CD14-positive monocyte (primary cell): Measurements from ENCODE around the gene EDA. TPM values are rescaled to one million over a fixed set of nuclear protein-coding genes. Genes with fewer than 3 reads are reported as not detected.

Source experiments
- DNase-seq, 3 donors: peaks; one replicate each; pipeline ENCODE4 v3.0.0-alpha.2; 2011 to 2022
- H2AFZ ChIP-seq: 2 replicates; pipeline ENCODE4 v1.6.0; 2012; ENCODE audit warnings: mild to moderate bottlenecking, low read depth, low read length, inconsistent platforms; ENCODE audit not compliant: insufficient read depth, poor library complexity, severe bottlenecking
- H3K27ac ChIP-seq, 2 donors: 1 replicate in 1 of 2; 2 replicates in 1 of 2; pipeline ENCODE4 v1.5.1; 2012 to 2013; ENCODE audit warnings: low read length in 2 of 2, control low read depth in 1 of 2, inconsistent platforms in 1 of 2, low read depth in 1 of 2, mild to moderate bottlenecking in 1 of 2
- H3K27me3 ChIP-seq, 2 donors: one replicate each; pipeline versions ENCODE4 v1.6.0 to v1.6.1; 2011 to 2013; ENCODE audit warnings: low read length in 2 of 2; ENCODE audit not compliant: control insufficient read depth in 2 of 2, insufficient read depth in 2 of 2
- H3K36me3 ChIP-seq, 2 donors: replicated peaks in 1 of 2; 1 replicate in 1 of 2; 2 replicates in 1 of 2; pipeline versions ENCODE4 v1.5.1 to v1.6.1; 2012 to 2013; ENCODE audit warnings: low read length in 2 of 2, control low read depth in 1 of 2, inconsistent platforms in 1 of 2, mild to moderate bottlenecking in 1 of 2; ENCODE audit not compliant: insufficient read depth in 2 of 2, control insufficient read depth in 1 of 2
- H3K4me1 ChIP-seq, 2 donors: 1 replicate in 1 of 2; 2 replicates in 1 of 2; pipeline versions ENCODE4 v1.5.1 to v1.6.1; 2012 to 2013; ENCODE audit warnings: low read length in 2 of 2, control low read depth in 1 of 2, inconsistent platforms in 1 of 2, mild to moderate bottlenecking in 1 of 2, moderate library complexity in 1 of 2; ENCODE audit not compliant: insufficient read depth in 2 of 2, control insufficient read depth in 1 of 2
- H3K4me2 ChIP-seq: replicated peaks from 2 replicates; pipeline ENCODE3; 2012; ENCODE audit warnings: low read length, moderate library complexity, mild to moderate bottlenecking; ENCODE audit not compliant: poor library complexity, severe bottlenecking; ENCODE audit errors: extremely low read depth
- H3K4me3 ChIP-seq, 3 experiments: fragments of 200-600 bp in 1 of 3; sonication (generic) in 1 of 3; replicated peaks in 1 of 3; 1 replicate in 2 of 3; 2 replicates in 1 of 3; pipeline ENCODE4 v1.5.1; 2011 to 2013; ENCODE audit warnings: low read length in 3 of 3, mild to moderate bottlenecking in 3 of 3, control low read depth in 2 of 3, low read depth in 2 of 3, inconsistent platforms in 1 of 3, moderate library complexity in 1 of 3
- H3K79me2 ChIP-seq: 2 replicates; pipeline ENCODE4 v1.6.0; 2012; ENCODE audit warnings: mild to moderate bottlenecking, control low read depth, inconsistent platforms, low read length, moderate library complexity; ENCODE audit not compliant: insufficient read depth
- H3K9ac ChIP-seq: 2 replicates; pipeline ENCODE4 v1.6.0; 2017; ENCODE audit warnings: low read length, mild to moderate bottlenecking; ENCODE audit not compliant: insufficient read depth, poor library complexity, severe bottlenecking
- H3K9me3 ChIP-seq, 2 donors: replicated peaks in 1 of 2; 1 replicate in 1 of 2; 2 replicates in 1 of 2; pipeline versions ENCODE4 v1.5.1 to v1.6.1; 2012 to 2013; ENCODE audit warnings: low read length in 2 of 2, control low read depth in 1 of 2; ENCODE audit not compliant: control insufficient read depth in 1 of 2, insufficient read depth in 1 of 2
- H4K20me1 ChIP-seq: 2 replicates; pipeline ENCODE4 v1.6.0; 2012; ENCODE audit warnings: mild to moderate bottlenecking, low read length, control low read depth, moderate library complexity; ENCODE audit not compliant: insufficient read depth
- H3K27ac Mint-ChIP-seq, 7 donors: one replicate each; pipeline ENCODE4 v1.8.0; 2020; ENCODE audit warnings: mild to moderate bottlenecking in 7 of 7, mixed read lengths in 7 of 7, moderate library complexity in 6 of 7, inconsistent platforms in 2 of 7
- H3K27me3 Mint-ChIP-seq, 3 donors: one replicate each; pipeline ENCODE4 v1.8.0; 2021 to 2022; ENCODE audit warnings: low read depth in 3 of 3, mild to moderate bottlenecking in 3 of 3, mixed read lengths in 3 of 3, moderate library complexity in 3 of 3, inconsistent platforms in 1 of 3
- H3K36me3 Mint-ChIP-seq, 2 donors: one replicate each; pipeline ENCODE4 v1.8.0; 2020; ENCODE audit warnings: mixed read lengths in 2 of 2, inconsistent platforms in 1 of 2, mild to moderate bottlenecking in 1 of 2
- H3K4me1 Mint-ChIP-seq: one replicate; pipeline ENCODE4 v1.8.0; 2020; ENCODE audit warnings: mild to moderate bottlenecking, mixed read lengths
- H3K4me3 Mint-ChIP-seq, 2 donors: one replicate each; pipeline ENCODE4 v1.8.0; 2020; ENCODE audit warnings: mild to moderate bottlenecking in 2 of 2, mixed read lengths in 2 of 2, moderate library complexity in 1 of 2
- H3K9me3 Mint-ChIP-seq, 7 donors: one replicate each; pipeline ENCODE4 v1.8.0; 2020 to 2022; ENCODE audit warnings: mixed read lengths in 7 of 7, mild to moderate bottlenecking in 6 of 7, moderate library complexity in 6 of 7, inconsistent platforms in 2 of 7
- WGBS: methylation state at CpG from one replicate; pipeline ENCODE4 v1.1.5; 2013; ENCODE audit warnings: missing lambda C conversion rate; ENCODE audit not compliant: insufficient coverage; 5-methylcytosine and 5-hydroxymethylcytosine counted together
- intact Hi-C, 2 donors: fragments of 100-400 bp; cut with micrococcal nuclease; formaldehyde crosslinking; loops; one replicate each; pipeline versions ENCODE4 v1.15.0 to v1.15.1; 2023
- polyA plus RNA-seq, 3 donors: library from polyadenylated mRNA; depleted of rRNA in 1 of 3; unstranded in 2 of 3; stranded (reverse) in 1 of 3; fragments of 300-500 nt in 2 of 3; fragments of >200 nt in 1 of 3; fragmentation: Illumina TruSeq in 2 of 3; gene quantifications; 1 replicate in 2 of 3; 2 replicates in 1 of 3; pipeline ENCODE4 v1.2.3, GENCODE V29; 2012 to 2021
- TF ChIP-seq, protein P1 (sequence below): fragments of 200-600 bp; IDR thresholded peaks from one replicate; pipeline ENCODE4 v1.8.0; 2022; ENCODE audit warnings: antibody characterized with exemption, mild to moderate bottlenecking

The EDA gene
- polyA plus RNA-seq, 3 donors: 0.11 to 0.31 TPM; not detected in 1

- no peak overlapping the region for H3K27ac ChIP-seq
- no peak overlapping the region for H3K4me2 ChIP-seq
- no peaks in the 10 kb centered on the region for H3K36me3 ChIP-seq
- Mint-ChIP-seq H3K4me1 (no peaks in the 10 kb centered on the region), H3K27ac (no peak overlapping the region), H3K36me3 (no peaks in the 10 kb centered on the region), H3K27me3 (peaks cover 0 to 2% (median 0%) of the 10 kb centered on the region in 3 donors), H3K9me3 (peaks cover 0 to 4% (median 0%) of the 10 kb centered on the region in 7 donors), H3K4me3 (no peak overlapping the region)
- no peaks in the 10 kb centered on the region for H4K20me1 ChIP-seq
- no peaks in the 10 kb centered on the region for H3K27me3 ChIP-seq
- TF ChIP-seq, protein P1, sequence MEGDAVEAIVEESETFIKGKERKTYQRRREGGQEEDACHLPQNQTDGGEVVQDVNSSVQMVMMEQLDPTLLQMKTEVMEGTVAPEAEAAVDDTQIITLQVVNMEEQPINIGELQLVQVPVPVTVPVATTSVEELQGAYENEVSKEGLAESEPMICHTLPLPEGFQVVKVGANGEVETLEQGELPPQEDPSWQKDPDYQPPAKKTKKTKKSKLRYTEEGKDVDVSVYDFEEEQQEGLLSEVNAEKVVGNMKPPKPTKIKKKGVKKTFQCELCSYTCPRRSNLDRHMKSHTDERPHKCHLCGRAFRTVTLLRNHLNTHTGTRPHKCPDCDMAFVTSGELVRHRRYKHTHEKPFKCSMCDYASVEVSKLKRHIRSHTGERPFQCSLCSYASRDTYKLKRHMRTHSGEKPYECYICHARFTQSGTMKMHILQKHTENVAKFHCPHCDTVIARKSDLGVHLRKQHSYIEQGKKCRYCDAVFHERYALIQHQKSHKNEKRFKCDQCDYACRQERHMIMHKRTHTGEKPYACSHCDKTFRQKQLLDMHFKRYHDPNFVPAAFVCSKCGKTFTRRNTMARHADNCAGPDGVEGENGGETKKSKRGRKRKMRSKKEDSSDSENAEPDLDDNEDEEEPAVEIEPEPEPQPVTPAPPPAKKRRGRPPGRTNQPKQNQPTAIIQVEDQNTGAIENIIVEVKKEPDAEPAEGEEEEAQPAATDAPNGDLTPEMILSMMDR: no peak
- no peak overlapping the region for H3K4me3 ChIP-seq
- intact Hi-C loops: no loop called here
- H3K79me2 ChIP-seq: no peaks in the 10 kb centered on the region
- H3K9ac ChIP-seq: no peak overlapping the region
- no peak for DNase-seq
- no peaks in the 10 kb centered on the region for H3K4me1 ChIP-seq
- no peaks in the 10 kb centered on the region for H3K9me3 ChIP-seq
- H2AFZ ChIP-seq: no peak overlapping the region
These were observed 343.8 kb downstream of the EDA start for GRCh38 chrX:69959712-69960111.

- Histone ChIP-seq H4K20me1 (no peaks in the 10 kb centered on the region), H3K27me3 (no peaks in the 10 kb centered on the region), H3K4me2 (no peak overlapping the region), H3K4me3 (no peak overlapping the region), H3K9ac (no peak overlapping the region), H2AFZ (no peak overlapping the region), H3K9me3 (no peaks in the 10 kb centered on the region), H3K4me1 (no peaks in the 10 kb centered on the region), H3K79me2 (no peaks in the 10 kb centered on the region), H3K36me3 (no peaks in the 10 kb centered on the region), H3K27ac (no peak overlapping the region)
- Mint-ChIP-seq H3K36me3 (no peaks in the 10 kb centered on the region), H3K9me3 (peaks cover 0 to 6% (median 0%) of the 10 kb centered on the region in 7 donors), H3K4me3 (no peak overlapping the region), H3K4me1 (no peaks in the 10 kb centered on the region), H3K27ac (no peak overlapping the region), H3K27me3 (no peaks in the 10 kb centered on the region)
- TF ChIP-seq, protein P1: no peak
- DNase-seq: no peak
- no CpG with 5 or more reads among the region's 4 CpGs for WGBS
- intact Hi-C loops: no loop called here
These were observed 345.6 kb downstream of the EDA start for GRCh38 chrX:69961365-69962072.
